OCI-LY1 (cell line): ENCODE results near the gene ECEL1.
"Not testable (repeated sequence)": the region's sequence is repeated elsewhere in the genome, so short reads cannot be mapped to it uniquely, and the experiment has no call there.

Source experiments
- H2AFZ ChIP-seq: fragments of 200-600 bp; sonication (generic), shearing (Covaris generic); 2 replicates; pipeline ENCODE4 v1.6.0; 2014; ENCODE audit warnings: antibody characterized with exemption, mild to moderate bottlenecking, low read length
- H3F3A ChIP-seq: fragments of 200-600 bp; sonication (generic), shearing (Covaris generic); 2 replicates; pipeline ENCODE4 v1.6.0; 2014; ENCODE audit warnings: mild to moderate bottlenecking, antibody characterized with exemption, low read length, moderate library complexity; ENCODE audit not compliant: insufficient read depth
- H3K27ac ChIP-seq: fragments of 200-600 bp; sonication (generic); 2 replicates; pipeline ENCODE4 v1.5.1; 2014; ENCODE audit warnings: low read length, mixed run types, mild to moderate bottlenecking, low read depth; ENCODE audit not compliant: poor library complexity, severe bottlenecking
- H3K27me3 ChIP-seq: fragments of 200-600 bp; sonication (generic); 2 replicates; pipeline ENCODE4 v1.6.0; 2014; ENCODE audit warnings: antibody characterized with exemption, mild to moderate bottlenecking, low read length, moderate library complexity; ENCODE audit not compliant: insufficient read depth
- H3K36me3 ChIP-seq: fragments of 200-600 bp; sonication (generic); 2 replicates; pipeline ENCODE4 v1.6.1; 2014; ENCODE audit warnings: mild to moderate bottlenecking, antibody characterized with exemption, low read length, moderate library complexity, mixed read lengths; ENCODE audit not compliant: insufficient read depth
- H3K4me1 ChIP-seq: fragments of 200-600 bp; sonication (generic); 2 replicates; pipeline ENCODE4 v1.5.1; 2014; ENCODE audit warnings: mild to moderate bottlenecking, low read length, moderate library complexity; ENCODE audit not compliant: insufficient read depth, severe bottlenecking
- H3K4me2 ChIP-seq: fragments of 200-600 bp; sonication (generic), shearing (Covaris generic); 2 replicates; pipeline ENCODE4 v1.6.1; 2014; ENCODE audit warnings: low read length
- H3K4me3 ChIP-seq: fragments of 200-600 bp; sonication (generic); 2 replicates; pipeline ENCODE4 v1.5.1; 2014; ENCODE audit warnings: low read length, low read depth, mild to moderate bottlenecking, mixed read lengths; ENCODE audit not compliant: poor library complexity, severe bottlenecking
- H3K79me2 ChIP-seq: fragments of 200-600 bp; shearing (Covaris generic); 2 replicates; pipeline ENCODE4 v1.6.1; 2016; ENCODE audit warnings: mixed run types, low read length, mixed read lengths; ENCODE audit not compliant: insufficient read depth
- H3K9ac ChIP-seq: fragments of 200-600 bp; sonication (generic), shearing (Covaris generic); 2 replicates; pipeline ENCODE4 v1.6.1; 2014; ENCODE audit warnings: mild to moderate bottlenecking, low read length, mixed read lengths
- H3K9me2 ChIP-seq: fragments of 200-600 bp; sonication (generic), shearing (Covaris generic); 2 replicates; pipeline ENCODE4 v1.6.1; 2014; ENCODE audit warnings: low read depth, mild to moderate bottlenecking, low read length, mixed read lengths
- H3K9me3 ChIP-seq: fragments of 200-600 bp; shearing (Covaris generic); 2 replicates; pipeline ENCODE4 v1.6.1; 2014; ENCODE audit warnings: low read length, mixed read lengths
- H4K20me1 ChIP-seq: fragments of 200-600 bp; sonication (generic), shearing (Covaris generic); 2 replicates; pipeline ENCODE4 v1.6.0; 2016; ENCODE audit warnings: mild to moderate bottlenecking, low read length; ENCODE audit not compliant: insufficient read depth
- CTCF ChIP-seq: fragments of 200-600 bp; sonication (generic), shearing (Covaris generic); IDR thresholded peaks from 2 replicates; pipeline ENCODE4 v1.5.1; 2017; ENCODE audit warnings: mild to moderate bottlenecking, antibody characterized with exemption, low read length, moderate library complexity, mixed read lengths
- EZH2 ChIP-seq: fragments of 200-600 bp; sonication (generic), shearing (Covaris generic); IDR thresholded peaks from 2 replicates; pipeline ENCODE4 v1.8.0; 2017; ENCODE audit warnings: borderline replicate concordance, mixed run types, mild to moderate bottlenecking, antibody characterized with exemption, low read length, moderate library complexity, mixed read lengths

ECEL1 gene

GRCh38 chr2:232435375-232435648 is 52.3 kb downstream of the ECEL1 start:
- Histone ChIP-seq H3K36me3 (no peaks in the 10 kb centered on the region), H3K27me3 (peaks cover 4% of the 10 kb centered on the region; the same call in 1 of the 2 replicates), H3K27ac (no peak overlapping the region), H3K9ac (no peak overlapping the region), H3F3A (no peaks in the 10 kb centered on the region), H3K9me3 (no peaks in the 10 kb centered on the region), H3K4me2 (no peak overlapping the region), H3K4me1 (no peaks in the 10 kb centered on the region), H4K20me1 (no peaks in the 10 kb centered on the region), H2AFZ (no peak overlapping the region), H3K4me3 (no peak overlapping the region), H3K79me2 (no peaks in the 10 kb centered on the region), H3K9me2 (no peaks in the 10 kb centered on the region)
- TF ChIP-seq CTCF = no peak
- no peak for TF ChIP-seq EZH2

GRCh38 chr2:232434563-232435374 is 52.9 kb downstream of the ECEL1 start:
- no peak overlapping the region for H3K9ac ChIP-seq
- H4K20me1 ChIP-seq = no peaks in the 10 kb centered on the region
- no peak for TF ChIP-seq CTCF
- TF ChIP-seq EZH2 = no peak
- H3K36me3 ChIP-seq = no peaks in the 10 kb centered on the region
- H3F3A ChIP-seq = no peaks in the 10 kb centered on the region
- H3K4me1 ChIP-seq = no peaks in the 10 kb centered on the region
- no peak overlapping the region for H3K4me3 ChIP-seq
- H2AFZ ChIP-seq = no peak overlapping the region
- H3K27ac ChIP-seq = no peak overlapping the region
- no peaks in the 10 kb centered on the region for H3K9me2 ChIP-seq
- H3K9me3 ChIP-seq = no peaks in the 10 kb centered on the region
- no peak overlapping the region for H3K4me2 ChIP-seq
- H3K27me3 ChIP-seq = peaks cover 4% of the 10 kb centered on the region; the same call in 1 of the 2 replicates
- H3K79me2 ChIP-seq = no peaks in the 10 kb centered on the region

GRCh38 chr2:232434091-232434490 is 53.5 kb downstream of the ECEL1 start:
- no peak overlapping the region for H3K27ac ChIP-seq
- H3K36me3 ChIP-seq = no peaks in the 10 kb centered on the region
- H3K4me3 ChIP-seq = no peak overlapping the region
- no peaks in the 10 kb centered on the region for H3K4me1 ChIP-seq
- no peaks in the 10 kb centered on the region for H3K9me2 ChIP-seq
- no peaks in the 10 kb centered on the region for H3F3A ChIP-seq
- H2AFZ ChIP-seq = no peak overlapping the region
- TF ChIP-seq CTCF (no peak), EZH2 (no peak)
- H3K27me3 ChIP-seq = peaks cover 4% of the 10 kb centered on the region; the same call in 1 of the 2 replicates
- no peak overlapping the region for H3K4me2 ChIP-seq
- no peaks in the 10 kb centered on the region for H3K79me2 ChIP-seq
- no peaks in the 10 kb centered on the region for H3K9me3 ChIP-seq
- no peak overlapping the region for H3K9ac ChIP-seq
- H4K20me1 ChIP-seq = no peaks in the 10 kb centered on the region

GRCh38 chr2:232433622-232434021 is 54.0 kb downstream of the ECEL1 start:
- not testable (repeated sequence) for H3K27ac ChIP-seq, H3K4me2 ChIP-seq, H4K20me1 ChIP-seq

More at GRCh38 chr2:232433622-232434021, 54.0 kb downstream of the ECEL1 start:
- H2AFZ ChIP-seq, H3F3A ChIP-seq, H3K79me2 ChIP-seq, H3K9ac ChIP-seq, H3K4me3 ChIP-seq, H3K4me1 ChIP-seq, H3K9me2 ChIP-seq, H3K9me3 ChIP-seq, H3K36me3 ChIP-seq, H3K27me3 ChIP-seq: not testable (repeated sequence)
